Stimulated activated CD4-positive, alpha-beta T cell treated with anti-CD3 and anti-CD28 coated beads, Interleukin-15, amount 100 ng/mL, for 1 hour (primary cell): ENCODE measurements around the gene KRTAP27-1.

Experiments
- DNase-seq, 2 donors: peaks; one replicate each; pipeline ENCODE4 v3.0.0-alpha.2; 2020; ENCODE audit warnings: low read depth in 1 of 2, low spot score in 1 of 2

KRTAP27-1 gene, protein sequence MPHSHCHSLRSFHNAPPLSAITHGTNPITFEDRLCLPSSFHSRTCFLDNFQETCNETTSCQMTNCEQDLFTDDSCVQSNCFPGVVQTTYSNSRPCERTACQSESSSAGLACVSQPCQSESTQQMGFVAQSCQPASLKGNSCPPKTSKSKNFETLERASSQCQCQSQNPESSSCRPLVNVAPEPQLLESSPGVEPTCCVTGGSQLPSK

DNA sequence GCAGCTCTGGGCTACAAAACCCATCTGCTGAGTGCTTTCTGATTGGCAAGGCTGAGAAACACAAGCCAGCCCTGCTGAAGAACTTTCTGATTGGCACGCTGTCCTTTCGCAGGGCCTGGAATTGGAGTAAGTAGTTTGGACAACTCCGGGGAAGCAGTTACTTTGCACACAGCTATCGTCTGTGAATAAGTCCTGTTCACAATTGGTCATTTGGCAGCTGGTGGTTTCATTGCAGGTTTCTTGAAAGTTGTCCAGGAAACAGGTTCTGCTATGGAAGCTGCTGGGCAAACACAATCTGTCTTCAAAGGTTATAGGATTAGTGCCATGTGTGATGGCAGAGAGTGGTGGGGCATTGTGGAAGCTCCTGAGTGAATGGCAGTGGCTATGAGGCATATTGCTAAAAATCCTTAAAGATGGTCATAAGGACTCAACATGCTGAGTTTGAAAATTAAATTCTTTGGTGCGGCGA is at the start of gene KRTAP27-1:
Gene KRTAP27-1 (minus strand): TSS at position 419 of the 469 bp plus-strand sequence. CDS start 26 bp downstream, at position 393.
- DNase-seq = no peak

DNA sequence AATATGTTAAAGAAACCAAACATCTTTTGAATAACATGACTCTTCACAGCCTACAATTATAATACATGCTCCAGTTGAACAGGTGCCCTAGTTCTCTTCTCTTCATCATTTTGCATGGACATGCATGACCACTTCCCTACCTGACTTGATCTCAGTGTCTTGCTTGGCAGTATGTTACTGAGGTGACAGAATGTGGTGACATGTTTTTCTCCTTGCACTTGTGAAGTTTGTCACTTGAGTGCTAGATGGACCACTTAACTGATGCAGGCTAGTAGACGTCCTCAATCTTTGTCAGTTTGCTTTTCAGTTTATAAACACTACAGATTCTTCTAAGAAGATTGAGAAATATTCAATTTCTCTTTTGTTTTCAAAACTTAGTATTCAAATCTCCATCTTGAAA is 44.7 kb upstream of the KRTAP27-1 start:
- DNase-seq = no peak

DNA sequence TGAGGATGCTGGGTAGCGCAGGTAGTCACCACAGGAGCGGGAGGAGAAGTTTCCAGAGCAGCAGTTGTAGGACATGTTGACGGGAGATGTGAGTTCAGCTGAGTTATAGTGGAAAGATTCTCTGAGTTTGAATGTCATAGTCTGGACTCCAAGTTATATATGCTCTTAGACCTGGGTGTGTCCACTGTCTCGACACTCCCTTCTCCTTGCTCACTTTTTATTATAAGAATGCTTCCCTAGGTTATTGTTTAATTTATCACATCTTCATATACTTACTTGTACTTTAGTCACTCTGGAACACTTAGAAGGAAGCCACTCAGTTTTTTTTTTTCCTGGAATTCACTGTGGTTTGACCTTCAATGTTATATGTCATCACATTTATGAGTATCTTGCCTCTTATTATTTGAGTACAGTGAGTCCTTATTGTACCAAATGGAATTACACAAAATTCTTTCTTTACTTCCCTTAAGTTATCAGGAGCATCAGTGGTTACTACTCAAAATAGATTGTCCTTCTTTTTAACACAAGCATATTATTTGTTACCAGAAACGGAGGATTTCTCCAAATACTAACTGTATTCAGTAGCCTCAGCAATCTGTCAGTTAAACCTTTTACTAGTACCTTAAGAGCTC is 34.8 kb upstream of the KRTAP27-1 start, which contains the start of gene KRTAP13-2:
Gene KRTAP13-2 (minus strand): TSS at position 133 of the 632 bp plus-strand sequence. CDS start 58 bp downstream, at position 75.
- no peak for DNase-seq

DNA sequence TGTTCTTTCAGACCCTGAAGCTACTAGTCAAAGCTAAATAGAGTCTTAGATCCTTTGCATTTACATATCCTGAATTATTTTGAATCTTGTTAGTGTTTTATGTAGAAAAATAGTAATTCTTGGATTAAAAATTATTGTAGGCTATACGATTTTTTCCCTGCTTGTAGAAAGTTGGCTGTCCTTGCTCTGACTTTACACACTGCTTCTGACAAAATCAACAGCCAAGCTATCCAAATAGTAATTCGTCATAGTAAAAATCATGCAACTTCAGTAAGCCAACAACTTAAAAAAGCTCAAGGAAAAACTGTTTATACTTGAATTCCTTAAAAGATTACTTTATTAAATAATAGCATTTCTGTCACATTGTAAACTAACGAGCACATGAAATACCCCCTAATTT is 18.4 kb upstream of the KRTAP27-1 start:
- no peak for DNase-seq

DNA sequence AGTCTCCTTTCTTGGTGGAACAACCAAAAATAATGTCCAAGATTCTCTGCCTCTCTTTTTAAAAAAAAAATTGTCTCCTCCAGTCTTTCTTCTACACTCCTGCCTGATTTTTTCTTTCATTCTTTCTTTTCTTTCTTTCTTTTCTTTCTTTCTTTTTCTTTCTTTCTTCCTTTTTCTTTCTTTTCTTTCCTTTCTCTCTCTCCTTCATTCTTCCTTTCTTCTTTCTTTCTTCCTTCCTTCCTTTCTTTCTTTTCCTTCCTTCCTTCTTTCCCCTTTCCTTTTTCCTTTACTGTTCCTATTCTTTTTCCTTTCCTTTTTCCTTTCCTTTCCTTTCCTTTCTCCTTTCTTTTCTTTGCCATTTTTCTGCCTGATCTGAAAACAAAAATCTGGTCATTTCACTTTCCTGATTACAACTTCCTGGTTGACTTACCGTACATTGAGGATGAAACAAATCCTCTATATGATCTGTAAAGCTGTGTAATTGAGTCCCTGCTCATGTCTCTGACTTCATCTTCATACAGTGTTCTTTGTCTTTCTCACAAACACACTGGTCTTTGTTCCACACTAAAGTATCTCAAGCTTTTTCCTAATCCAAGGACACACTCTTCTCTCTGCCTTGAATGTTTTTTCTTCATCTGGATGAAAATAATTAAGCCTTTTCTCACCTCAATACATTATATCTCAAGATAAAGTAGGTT is 17.0 kb upstream of the KRTAP27-1 start:
- no peak for DNase-seq

DNA sequence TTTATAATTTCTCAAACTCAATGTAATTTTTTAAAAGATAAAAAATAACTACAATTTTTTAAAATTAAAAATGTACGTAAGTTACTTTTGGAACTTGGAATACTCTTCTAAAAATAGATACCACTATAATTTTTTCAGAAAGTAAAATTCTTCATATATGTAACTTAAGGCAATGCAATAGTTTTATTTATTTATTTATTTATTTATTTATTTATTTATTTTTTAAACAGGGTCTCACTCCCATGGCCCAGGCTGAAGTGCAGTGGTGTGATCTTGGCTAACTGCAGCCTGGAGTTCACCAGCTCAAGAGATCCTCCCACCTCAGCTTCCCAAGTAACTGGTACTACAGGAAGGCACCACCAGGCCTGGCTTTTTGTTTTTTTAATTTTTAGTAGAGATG is 14.0 kb upstream of the KRTAP27-1 start:
- DNase-seq = no peak

DNA sequence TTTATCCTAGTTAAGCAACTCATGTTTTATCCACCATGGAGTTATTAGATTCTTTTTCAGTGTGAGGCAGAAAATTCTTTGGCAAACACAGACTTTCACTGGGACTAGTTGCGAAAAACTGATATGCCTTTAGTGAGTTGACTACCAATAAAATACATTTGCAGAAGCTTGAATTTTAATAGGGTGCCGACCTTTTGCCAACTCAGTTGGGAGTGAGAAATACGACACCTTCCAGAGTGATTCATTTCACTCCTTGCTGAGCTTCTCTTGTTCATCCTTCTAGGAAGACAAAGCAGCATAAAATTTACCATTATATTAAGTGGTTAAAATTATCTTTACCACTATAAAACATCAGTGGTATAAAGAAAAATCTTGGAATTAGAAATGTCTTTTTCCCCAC is 12.1 kb upstream of the KRTAP27-1 start:
- no peak for DNase-seq

DNA sequence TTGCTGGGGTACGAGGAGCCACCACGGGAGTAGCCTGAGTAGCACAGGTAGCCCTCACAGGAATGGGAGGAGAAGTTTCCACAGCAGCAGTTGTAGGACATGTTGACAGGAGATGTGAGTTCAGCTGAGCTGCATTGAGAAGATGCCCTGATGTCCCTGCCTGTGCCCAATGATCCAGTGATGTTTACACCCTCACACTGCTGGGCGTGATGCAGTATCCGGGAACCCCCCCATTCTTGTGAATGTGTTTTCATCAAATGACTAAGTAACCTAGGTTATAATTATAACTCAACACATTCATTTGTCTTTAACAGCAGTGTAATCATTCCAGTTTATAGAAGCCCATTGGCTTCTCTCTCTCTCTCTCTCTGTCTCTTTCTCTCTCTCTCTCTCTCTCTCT is 11.0 kb upstream of the KRTAP27-1 start, which contains the start of gene KRTAP23-1:
Gene KRTAP23-1 (minus strand): TSS at position 101 of the 400 bp plus-strand sequence. CDS start 0 bp downstream, at position 101.
- no peak for DNase-seq

DNA sequence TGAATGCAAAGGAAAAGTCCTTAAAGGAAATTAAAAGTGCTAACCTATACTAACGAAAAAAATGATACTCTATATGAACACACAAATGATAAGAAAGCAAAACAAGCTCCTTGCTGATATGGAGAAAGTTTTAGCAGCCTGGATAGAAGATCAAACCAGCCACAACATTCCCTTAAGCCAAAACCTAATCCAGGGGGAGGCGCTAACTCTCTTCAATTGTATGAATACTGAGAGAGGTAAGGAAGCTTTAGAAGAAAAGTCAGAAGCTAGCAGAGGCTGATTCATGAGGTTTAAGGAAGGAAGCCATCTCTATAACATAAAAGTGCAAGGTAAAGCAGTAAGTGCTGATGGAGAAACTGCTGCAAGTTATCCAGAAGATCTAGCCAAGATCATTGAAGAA is 7.5 kb upstream of the KRTAP27-1 start:
- DNase-seq = no peak

DNA sequence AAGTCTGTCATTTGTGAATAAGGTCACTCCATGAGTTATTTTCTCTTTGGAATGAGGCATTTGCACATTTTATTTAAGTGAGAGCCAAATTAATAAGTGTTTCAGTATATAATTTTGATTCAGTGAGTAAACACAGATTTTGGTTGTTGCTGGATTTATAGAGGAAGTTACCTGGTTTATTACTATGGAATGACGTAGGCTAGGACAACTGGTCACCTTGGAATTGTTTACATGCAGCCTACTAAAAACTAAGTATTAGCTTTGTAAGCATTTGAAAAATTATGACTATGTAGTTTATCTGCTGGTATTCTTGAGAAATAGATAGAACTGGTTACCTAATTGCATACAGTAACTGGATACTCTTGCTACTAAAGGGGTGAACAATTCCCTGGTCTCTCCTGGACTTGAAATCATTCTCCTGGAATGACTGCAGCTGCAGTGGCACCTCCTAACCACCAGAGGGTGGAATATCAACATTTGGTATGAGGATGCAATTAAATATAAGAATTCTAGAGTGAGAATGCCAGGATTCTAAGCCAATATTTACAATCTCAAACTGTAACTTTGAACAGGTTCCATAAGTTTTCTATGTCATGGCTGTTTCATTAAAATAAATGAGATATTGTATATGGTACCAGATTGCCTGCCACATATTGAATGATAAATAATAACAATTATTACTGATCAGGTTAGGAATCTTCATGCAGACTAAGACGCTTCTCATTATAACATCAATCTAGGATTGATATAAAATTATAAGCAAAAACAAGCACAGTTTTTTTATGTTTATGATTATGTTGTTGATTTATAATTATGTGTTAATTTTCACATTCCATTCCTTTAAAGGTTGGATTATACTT is 3.5 kb upstream of the KRTAP27-1 start:
- no peak for DNase-seq

DNA sequence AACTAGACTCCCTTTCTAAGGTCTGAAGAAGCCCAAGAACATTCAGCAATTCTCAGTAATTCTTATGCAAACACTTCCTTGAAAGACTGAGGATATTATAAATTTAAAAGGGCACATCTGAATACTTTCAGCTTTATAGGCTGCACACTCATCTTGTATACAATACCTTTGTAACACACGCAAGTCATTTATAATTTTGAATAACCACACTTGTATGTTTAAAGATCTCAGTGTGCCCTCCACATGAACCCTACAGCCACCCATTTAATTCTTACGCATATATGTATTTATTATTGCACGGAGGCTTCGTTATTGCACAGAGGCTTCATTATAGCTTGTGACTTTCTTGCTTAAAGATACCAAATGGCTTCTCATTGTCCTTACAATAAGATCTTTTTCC is 1.2 kb upstream of the KRTAP27-1 start:
- DNase-seq = no peak

DNA sequence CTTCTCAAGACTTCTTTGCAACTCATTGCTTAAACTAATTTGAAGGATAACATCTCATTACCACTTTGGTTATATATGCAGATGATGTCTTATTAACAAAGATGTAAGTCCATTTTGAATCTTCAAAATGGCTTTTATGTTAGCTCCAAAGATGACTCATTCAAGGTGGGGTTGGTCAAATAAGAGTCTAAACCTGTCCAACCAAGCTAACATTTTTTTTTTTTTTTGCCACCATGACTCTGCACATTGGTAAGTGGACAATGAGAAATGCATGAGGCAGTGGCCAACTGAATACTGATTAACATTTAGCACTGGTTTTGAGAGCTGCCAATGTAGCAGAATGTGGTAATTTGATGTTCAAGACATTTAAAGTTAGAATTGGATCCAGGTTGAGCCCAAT is 278 bp upstream of the KRTAP27-1 start:
- no peak for DNase-seq

DNA sequence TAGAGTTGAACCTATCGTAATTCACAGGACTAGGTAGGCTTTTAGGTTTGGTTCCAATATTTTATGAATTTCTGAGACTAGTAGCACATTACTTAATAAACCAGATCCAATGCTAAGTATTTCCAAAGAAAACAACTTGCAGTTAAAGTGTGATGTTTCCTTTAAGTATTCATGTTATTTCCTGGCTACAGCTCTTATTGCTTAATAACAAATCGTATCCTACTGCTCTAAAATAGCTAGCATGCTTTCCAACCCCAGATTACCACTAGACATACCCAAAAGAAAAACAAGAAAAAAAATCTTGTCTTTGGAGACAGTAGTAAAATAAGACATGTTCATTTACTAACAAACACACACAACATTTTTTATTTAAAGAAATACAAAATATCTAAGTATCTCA is 898 bp downstream of the KRTAP27-1 start:
- no peak for DNase-seq

DNA sequence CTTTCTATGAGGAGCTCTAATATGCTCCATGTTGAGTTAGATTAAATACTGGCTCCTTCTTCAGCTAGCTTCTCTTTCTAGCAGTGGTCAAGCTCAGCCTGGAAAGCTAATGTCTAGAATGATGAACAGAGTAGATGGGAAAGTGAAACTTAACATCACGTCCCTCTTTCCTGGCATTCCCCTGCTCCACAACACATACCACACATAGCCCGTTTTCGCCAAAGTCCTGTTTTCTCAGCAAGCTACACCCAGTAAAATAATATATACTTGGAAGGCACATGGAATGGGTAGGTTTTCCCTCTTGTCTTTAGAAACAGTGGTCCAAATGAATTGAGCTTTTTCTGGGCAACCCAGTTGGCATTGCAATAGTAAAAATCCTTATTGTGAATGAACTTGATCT is 3.8 kb downstream of the KRTAP27-1 start:
- no peak for DNase-seq

DNA sequence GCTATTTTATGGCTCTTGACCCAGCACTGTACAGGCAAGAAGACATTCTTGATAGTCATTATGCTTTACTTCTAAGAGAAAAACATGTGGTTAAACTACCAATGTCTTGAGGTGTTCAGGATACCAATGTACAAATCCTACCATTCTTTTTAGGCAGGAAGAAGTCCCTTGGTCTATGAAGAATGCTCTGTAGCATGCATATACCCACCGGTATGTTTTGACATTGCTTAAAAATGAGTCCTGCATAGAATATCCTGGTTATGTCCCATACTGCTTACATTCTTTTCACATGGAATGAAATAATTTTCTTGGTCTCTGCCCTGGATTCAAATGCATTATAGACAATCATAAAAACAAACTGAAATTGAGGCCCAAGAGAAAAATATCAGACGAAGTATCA is 4.8 kb downstream of the KRTAP27-1 start:
- no peak for DNase-seq

DNA sequence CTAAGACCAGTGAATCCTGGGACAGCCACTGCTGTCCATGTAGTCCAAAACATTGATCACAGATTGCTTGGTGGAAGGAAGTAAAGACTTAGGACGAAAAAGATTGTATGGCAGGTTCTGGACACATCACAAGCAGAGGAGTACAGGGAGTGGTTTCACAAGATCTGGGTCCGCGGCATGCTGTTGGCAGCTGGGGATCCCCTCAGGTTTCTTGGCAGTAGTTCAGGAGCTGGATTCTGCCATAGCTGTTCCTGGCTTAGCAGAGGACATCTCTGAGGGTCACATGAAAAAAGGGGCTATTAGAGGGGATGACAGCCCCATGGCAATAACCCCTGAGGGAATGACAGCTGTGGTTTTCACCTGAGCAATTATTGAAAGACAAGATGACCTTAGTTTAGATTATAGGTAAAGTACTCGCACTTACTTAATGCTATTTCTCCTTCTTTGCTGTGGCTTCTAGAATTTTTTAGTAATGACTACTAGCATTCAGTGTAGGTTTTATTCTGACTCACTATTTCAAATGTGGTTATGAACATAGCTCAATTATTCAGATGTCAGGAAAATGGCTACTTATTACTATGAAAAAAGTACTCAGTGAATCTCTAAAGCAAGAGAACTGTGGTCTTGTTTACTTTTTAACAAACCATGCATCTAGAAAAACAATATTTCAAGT is 8.2 kb downstream of the KRTAP27-1 start:
- DNase-seq = no peak

DNA sequence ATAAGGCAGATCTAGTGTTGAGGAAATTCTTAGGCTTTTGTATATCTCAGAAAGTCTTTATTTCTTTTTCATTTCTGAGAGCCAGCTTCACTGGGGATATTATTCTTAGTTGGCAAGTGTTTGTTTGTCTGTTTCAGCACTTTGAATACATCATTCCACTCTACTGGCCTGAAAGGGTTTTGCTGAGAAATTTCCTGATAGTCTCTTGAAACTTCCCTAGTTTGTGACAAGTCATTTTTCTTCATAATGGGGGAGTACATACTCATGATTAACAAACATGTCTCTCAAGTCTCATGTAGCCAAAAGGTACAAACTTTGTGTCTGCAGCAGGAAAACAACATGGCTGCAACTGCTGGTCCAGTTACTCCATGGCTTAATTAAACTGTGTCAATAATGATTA is 11.1 kb downstream of the KRTAP27-1 start:
- DNase-seq = no peak

DNA sequence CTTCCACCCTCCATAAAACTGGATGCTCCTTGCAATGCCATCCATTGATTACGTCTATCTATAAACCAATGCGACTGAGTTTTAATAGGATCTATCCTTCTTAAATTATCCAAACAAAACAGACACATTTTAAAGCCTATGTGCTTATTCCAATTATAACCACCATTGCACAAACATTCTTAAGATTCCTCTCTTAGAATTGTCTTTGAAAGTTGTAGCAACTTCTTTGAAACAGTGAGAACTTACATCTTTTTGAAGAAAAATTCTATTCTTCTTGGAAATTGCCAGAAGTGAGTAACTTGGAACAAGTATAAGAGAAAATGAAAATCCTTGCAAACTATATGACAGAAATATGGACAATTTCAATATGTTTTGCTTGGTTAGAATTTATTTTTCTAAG is 17.3 kb downstream of the KRTAP27-1 start, which contains the start of gene KRTAP26-1:
Gene KRTAP26-1 (minus strand): TSS at position 101 of the 400 bp plus-strand sequence. CDS start 280 bp downstream, outside the sequence.
- DNase-seq = no peak

DNA sequence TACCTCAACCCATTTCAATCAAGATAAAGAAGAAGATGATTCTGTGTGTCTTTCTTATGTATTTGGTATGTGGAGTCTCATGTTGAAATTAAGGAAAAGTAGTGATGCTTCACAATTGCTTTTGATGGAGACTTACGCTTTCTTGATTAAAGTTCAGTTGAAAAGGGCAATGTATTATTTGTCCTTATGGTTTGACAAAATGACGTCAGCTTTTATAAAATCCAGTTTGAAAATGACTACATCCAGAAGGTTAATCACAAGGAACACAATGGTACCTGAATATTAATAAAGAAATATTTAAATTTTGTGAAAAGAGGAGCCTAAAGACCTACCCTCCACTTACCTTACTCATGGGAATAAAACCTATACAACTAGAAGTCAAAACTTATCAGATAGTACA is 21.8 kb downstream of the KRTAP27-1 start:
- no peak for DNase-seq

DNA sequence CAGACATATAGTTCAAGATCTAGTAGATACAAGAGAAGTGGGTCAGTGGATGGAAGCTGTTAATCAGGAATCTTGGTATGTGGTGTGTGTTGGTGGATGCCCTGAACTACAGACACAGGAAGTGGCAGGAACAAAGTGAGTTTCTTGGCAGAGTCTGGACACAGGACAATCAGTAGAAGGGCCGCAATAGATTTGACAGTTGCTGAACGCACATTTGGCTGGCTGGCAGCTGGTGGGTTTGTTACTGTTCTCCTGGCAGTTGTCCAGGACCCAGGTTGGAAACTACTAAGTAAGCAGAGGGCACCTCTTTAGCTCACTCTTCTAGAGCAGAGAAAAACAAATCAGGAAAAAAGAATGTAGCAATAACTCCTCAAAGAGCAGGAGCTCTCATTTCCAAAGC is 30.6 kb downstream of the KRTAP27-1 start:
- no peak for DNase-seq
